Stimulated activated CD8-positive, alpha-beta memory T cell treated with anti-CD3 and anti-CD28 coated beads, Interleukin-2, amount 100 ng/mL, for 1 hour (primary cell): ENCODE results near the gene MTFMT.

Experiments used
- DNase-seq, 2 donors: peaks; one replicate each; pipeline ENCODE4 v3.0.0-alpha.2; 2020; ENCODE audit warnings: low read depth in 2 of 2

Gene MTFMT

DNA sequence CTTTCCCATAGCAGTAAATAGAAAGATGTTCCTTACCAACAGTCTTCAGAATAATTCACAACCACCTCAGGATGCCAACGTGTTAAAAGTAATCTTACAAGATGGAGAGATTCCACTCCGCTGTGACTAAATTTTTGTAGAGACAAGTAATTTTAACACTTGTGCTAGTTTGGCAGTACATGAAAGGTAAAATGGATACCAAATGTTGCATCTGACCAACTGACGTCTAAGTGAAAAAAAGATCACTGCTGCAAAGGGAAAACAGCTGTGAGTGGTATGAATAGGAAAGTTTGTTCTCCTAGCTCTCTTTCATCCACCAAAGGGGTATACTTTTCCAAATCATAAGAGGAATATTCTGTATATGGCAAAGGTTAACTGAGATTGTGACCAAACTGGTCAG, 42.3 kb downstream of the MTFMT start:
- no peak for DNase-seq

DNA sequence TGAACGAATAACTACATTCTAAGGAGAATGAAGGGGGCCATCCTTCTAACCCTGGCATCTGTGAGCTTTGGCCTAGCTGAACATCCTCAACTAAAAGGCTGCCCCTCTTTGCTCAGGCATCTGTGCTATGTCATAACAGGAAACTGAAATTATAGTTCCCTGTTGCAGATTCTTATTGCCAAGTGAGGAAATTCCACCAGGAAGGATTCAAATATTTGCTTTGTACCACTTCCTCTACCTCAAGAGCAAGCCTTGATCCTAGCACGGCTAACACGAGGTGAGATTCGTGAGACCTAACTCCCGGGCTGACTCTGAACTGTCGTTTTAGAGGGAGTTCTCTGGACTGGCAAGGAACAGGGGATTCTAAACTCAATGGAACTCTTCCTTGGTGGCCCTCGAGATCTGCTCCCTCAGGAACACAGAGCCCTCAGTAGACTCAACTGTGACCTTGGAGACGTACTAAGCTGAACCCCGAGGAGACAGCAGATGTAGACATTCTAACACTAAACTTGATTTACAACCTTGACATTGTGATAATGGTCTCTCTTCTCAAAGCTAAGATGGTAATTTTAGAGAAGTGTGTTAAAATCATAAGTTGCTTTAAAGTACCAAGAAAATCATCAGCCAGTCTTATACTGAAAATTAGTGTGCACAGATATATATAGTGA, 43.9 kb downstream of the MTFMT start:
- DNase-seq, result no peak

DNA sequence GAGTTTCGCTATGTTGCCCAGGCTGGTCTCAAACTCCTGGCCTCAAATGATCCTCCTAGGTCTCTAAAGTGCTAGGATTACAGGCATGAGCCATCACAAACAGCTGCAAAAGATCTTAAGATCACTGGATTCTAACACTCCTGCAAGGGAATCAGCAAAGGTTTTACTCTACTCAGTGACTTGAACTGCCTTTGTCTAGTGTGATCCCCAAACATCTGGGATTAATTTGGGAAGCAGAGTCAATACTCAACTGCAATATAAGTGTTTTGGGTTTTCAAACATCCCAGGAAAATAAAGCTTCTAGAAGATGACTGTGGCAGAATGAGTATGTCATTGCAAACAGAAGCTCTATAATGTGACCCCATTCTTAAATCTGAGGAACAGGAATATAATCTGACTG, 47.0 kb downstream of the MTFMT start:
- DNase-seq, result no peak

DNA sequence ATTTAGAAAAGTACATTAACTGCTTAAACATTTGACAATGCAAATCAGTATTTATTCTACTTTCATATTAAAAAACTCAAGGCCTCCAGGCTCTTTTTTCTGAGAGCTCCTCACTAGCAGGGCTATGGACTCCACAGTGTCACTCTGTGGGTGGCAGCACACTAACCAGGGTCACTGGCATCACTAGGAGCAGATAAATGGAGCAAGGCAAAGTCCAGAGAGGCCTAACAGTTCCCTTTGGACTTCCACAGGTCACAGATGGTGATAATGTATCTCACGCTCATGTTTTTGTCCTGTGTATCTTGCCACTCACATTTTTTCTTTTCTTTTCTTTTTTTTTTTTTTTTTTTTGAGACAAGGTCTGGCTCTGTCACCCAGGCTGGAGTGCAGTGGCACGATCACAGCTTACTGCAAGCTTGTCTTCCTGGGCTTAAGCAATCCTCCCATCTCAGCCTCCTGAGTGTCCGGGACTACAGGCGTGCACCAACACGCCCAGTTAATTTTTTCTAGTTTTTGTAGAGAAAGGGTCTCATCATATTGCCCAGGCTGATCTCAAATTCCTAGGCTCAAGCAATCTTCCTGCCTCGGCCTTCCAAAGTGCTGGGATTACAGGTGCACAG, 47.5 kb downstream of the MTFMT start:
- no peak for DNase-seq

DNA sequence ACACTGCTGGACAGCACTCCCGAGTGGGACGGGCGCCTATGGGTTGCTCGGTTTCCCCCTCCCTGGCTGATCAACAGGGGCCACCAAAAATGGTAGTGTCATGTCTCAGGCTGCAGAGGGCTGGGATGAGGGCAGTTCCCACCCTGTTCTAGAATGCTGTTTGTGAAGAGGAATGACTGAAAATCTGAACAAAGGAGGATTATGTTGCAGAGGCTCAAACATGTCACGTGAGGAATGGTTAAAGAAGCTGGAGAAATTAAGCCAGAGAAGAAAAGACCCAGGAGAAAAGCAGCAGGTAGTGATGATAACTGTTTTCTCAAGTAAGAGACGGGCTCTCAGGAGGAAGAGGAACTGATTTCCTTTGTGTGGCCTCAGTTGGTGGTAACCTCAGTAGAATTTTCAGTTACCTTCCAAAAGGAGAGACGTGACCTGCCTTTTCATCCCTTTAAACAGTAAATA, 50.2 kb downstream of the MTFMT start:
- DNase-seq, result no peak

DNA sequence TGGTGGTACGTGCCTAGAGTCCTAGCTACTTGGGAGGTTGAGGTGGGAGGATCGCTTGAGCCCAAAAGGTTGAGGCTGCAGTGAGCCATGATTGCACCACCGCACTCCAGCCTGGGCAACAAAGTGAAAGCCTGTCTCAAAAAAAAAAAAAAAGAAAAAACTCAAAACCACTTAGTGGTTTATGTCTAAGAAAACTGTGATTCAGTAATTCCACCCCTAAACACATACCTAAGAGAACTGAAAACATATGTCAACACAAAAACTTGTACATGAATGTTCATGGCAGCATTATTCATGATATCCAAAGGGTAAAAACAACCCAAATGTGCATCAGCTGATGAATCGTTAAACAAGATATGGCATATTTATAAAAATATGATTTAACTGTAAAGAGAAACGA, 54.0 kb downstream of the MTFMT start:
- no peak for DNase-seq

DNA sequence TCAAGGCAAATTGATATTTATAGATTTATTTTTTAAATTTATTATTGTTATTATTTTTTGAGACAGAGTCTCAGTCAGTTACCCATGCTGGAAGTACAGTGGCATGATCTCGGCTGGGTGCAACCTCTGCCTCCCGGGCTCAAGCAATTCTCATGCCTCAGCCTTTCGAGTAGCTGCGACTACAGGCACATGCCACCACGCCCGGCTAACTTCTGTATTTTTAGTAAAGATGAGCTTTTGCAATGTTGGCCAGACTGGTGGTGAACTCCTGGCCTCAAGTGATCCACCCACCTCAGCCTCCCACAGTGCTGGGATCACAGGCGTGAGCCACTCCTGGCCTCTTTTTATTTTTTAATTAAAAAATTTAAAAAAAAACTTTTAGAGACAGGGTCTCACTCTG, 58.7 kb downstream of the MTFMT start:
- no peak for DNase-seq

DNA sequence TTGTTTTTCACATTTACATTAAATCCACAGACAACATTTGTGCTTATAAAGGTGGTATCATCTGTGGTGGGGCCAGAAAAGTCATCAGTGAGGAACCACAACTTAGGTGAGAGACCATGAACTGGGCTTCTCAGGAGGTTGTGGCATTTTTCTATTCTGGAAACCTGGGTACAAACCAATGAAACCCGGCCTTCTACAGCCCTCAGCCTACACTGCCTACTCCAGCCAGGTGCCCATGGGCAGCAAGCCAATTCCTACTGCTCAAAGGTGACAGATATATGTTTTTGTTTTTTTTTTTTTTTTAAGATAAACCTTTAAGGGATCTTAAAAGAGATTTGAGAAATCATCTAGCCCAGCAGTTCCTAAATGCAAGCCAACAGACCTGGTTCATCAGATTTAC, 60.0 kb downstream of the MTFMT start:
- DNase-seq, result no peak

DNA sequence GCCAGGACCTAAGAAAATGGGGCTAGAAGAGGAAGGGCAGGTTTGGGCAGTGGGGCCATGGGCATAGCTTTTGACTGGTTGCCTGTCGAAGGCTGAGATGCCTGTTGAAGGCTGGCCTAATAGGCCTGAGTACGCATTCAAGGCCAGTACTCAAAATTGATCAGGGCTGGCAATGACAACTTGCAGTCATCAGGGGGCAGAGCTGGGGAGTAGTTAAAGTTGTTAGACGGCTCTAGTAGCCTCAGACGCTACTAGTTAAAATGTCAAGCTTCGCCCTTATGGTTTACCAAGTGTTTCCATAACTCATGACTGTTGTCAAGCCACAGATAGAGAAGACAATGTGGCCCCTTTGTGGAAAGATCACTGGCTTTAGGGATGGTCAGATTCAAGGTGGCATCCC, 68.4 kb downstream of the MTFMT start:
- DNase-seq, result no peak

DNA sequence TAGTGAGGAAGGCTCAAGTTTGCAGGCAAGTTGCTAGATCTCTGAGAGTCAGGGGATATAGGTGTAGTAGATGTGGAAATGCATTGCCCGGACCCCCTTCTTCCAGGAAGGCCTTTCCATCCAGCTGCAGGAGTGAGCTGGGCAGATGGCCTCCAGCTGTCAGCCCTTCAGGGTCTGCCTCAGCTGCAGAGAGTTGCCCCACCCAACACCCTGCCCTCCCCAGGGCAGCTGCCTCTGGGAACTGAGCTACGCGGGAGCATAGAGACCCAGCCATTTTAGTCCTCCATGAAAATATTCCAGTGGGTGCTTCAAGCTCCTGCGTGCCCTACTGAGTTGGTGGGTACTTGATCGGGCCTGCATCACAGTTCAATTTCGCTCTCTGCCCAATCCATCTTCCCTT, 69.3 kb downstream of the MTFMT start:
- DNase-seq, result no peak

DNA sequence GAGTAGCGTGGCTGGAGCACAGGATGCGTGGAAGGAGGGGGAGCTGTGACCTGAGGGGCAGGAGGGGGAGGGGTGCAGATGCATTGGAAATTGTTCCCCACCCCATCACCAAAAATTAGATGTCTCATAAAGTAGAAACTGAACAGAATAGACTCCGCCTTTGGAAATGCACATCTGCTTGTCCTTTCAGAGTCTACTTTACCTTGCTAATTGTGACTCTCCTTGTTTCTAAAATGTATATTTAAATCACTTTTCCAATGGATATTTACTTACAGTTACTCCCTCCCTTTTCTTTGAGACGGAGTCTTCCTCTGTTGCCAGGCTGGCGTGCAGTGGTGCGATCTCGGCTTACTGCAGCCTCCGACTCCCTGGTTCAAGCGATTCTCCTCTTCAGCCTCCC, 70.3 kb downstream of the MTFMT start:
- DNase-seq, result no peak

DNA sequence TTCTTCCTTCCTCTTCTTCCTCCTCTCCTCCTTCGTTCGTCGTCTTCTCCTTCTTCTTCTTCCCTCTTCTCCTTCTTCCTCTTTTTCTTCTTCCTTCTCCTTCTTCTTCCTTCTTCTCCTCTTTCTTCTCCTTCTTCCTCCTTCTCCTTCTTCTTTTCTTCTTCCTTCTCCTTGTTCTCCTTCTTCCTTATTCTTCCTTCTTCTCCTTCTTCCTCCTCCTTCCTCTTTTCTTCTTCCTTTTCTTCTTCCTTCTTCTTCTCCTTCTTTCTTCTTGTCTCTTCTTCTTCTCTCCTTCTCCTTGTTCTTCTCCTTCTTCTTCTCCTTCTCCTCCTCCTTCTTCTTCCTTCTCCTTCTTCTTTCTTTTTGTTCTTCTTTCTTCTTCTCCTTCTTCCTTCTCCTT, 75.0 kb downstream of the MTFMT start:
- no peak for DNase-seq

DNA sequence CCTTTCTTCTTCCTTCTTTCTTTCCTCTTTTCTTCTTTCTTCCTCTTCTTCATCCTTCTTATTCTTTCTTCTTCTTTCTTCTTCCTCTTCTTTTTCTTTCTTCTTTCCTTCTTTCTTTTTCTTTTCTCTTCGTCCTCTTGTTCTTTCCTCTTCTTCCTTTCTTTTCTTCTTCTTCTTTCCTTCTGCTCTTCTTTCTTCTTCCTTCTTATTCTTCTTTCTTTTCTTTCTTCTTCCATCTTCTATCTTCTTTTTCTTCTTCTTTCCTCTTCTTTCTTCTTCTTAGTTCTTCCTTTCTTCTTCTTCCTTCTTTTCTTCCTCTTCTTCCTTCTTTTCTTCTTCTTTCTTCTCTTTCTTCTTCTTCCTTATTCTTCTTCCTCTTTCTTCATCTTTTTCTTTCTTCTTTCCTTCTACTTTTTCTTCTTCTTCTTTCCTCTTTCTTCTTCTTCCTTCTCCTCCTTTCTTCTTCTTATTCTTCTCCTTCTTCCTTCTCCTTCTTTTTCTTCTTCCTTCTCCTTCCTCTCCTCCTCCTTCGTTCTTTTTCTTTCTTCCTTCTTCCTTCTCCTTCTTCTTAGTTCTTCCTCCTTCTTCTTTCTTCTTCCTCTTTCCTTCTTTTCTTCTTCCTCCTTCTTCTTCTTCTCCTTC, 77.5 kb downstream of the MTFMT start:
- DNase-seq, result no peak
